ENCODE results near the gene IPO9.
"Not testable (repeated sequence)": the region's sequence is repeated elsewhere in the genome, so short reads cannot be mapped to it uniquely, and the experiment has no call there.

The IPO9 gene

GRCh38 chr1:201889090-201889968, 60.4 kb downstream of the IPO9 start:
- no peak for DNase-seq

GRCh38 chr1:201890223-201890622, 61.3 kb downstream of the IPO9 start:
- no peak for DNase-seq

- DNase-seq, result no peak
Observed at GRCh38 chr1:201890806-201891450, 62.0 kb downstream of the IPO9 start.

GRCh38 chr1:201891451-201892045, 62.6 kb downstream of the IPO9 start:
- no peak for DNase-seq

- no peak for DNase-seq
Observed at GRCh38 chr1:201892211-201892610, 63.3 kb downstream of the IPO9 start.

- no peak for DNase-seq
Observed at GRCh38 chr1:201893431-201893830, 64.5 kb downstream of the IPO9 start.

- DNase-seq, result no peak
Observed at GRCh38 chr1:201894343-201895119, 65.6 kb downstream of the IPO9 start.

- DNase-seq, result no peak
Observed at GRCh38 chr1:201895120-201895665, 66.2 kb downstream of the IPO9 start.

- peak; percentile 19 to 69 for DNase-seq
Observed at GRCh38 chr1:201895913-201896807, 67.2 kb downstream of the IPO9 start.

GRCh38 chr1:201896951-201897391, 68.0 kb downstream of the IPO9 start:
- DNase-seq, result no peak

- no peak for DNase-seq
Observed at GRCh38 chr1:201898240-201898894, 69.4 kb downstream of the IPO9 start.

GRCh38 chr1:201898992-201899391, 70.0 kb downstream of the IPO9 start:
- DNase-seq, result no peak

- DNase-seq, result no peak
Observed at GRCh38 chr1:201899683-201900429, 70.9 kb downstream of the IPO9 start.

GRCh38 chr1:201900476-201900875, 71.5 kb downstream of the IPO9 start:
- DNase-seq, result no peak

- not testable (repeated sequence) for DNase-seq
Observed at GRCh38 chr1:201901036-201901435, 72.1 kb downstream of the IPO9 start.

GRCh38 chr1:201902198-201902597, 73.2 kb downstream of the IPO9 start:
- DNase-seq, result no peak

- DNase-seq, result no peak
Observed at GRCh38 chr1:201903135-201903534, 74.2 kb downstream of the IPO9 start.

GRCh38 chr1:201904579-201904978, 75.6 kb downstream of the IPO9 start:
- no peak for DNase-seq

- no peak for DNase-seq
Observed at GRCh38 chr1:201905234-201905890, 76.4 kb downstream of the IPO9 start.

- no peak for DNase-seq
Observed at GRCh38 chr1:201906336-201906735, 77.4 kb downstream of the IPO9 start.

Data from SW 1271 (cell line).